Glutamatergic neuron (in vitro differentiated cells): ENCODE data around the gene LPCAT1. TPM values are rescaled to one million over a fixed set of nuclear protein-coding genes. Genes with fewer than 3 reads are reported as not detected.
"Not testable (repeated sequence)": the region's sequence is repeated elsewhere in the genome, so short reads cannot be mapped to it uniquely, and the experiment has no call there.

Source experiments
- DNase-seq: peaks from one replicate; pipeline ENCODE4 v3.0.0; 2022
- H3K27ac Mint-ChIP-seq: one replicate; pipeline ENCODE4 v1.8.0; 2020; ENCODE audit warnings: mild to moderate bottlenecking, mixed read lengths, inconsistent platforms; ENCODE audit not compliant: unreplicated experiment
- H3K27me3 Mint-ChIP-seq: one replicate; pipeline ENCODE4 v1.8.0; 2020; ENCODE audit warnings: mild to moderate bottlenecking, moderate library complexity, mixed read lengths, inconsistent platforms; ENCODE audit not compliant: unreplicated experiment
- H3K36me3 Mint-ChIP-seq: one replicate; pipeline ENCODE4 v1.8.0; 2020; ENCODE audit warnings: mild to moderate bottlenecking, mixed read lengths, inconsistent platforms; ENCODE audit not compliant: unreplicated experiment
- H3K4me1 Mint-ChIP-seq: one replicate; pipeline ENCODE4 v1.8.0; 2020; ENCODE audit warnings: mild to moderate bottlenecking, low read depth, mixed read lengths, inconsistent platforms; ENCODE audit not compliant: unreplicated experiment
- H3K4me3 Mint-ChIP-seq: one replicate; pipeline ENCODE4 v1.8.0; 2020; ENCODE audit warnings: mild to moderate bottlenecking, mixed read lengths, inconsistent platforms; ENCODE audit not compliant: unreplicated experiment
- H3K9me3 Mint-ChIP-seq: one replicate; pipeline ENCODE4 v1.8.0; 2020; ENCODE audit warnings: mild to moderate bottlenecking, moderate library complexity, mixed read lengths, inconsistent platforms; ENCODE audit not compliant: unreplicated experiment
- CTCF ChIP-seq: fragments of 200-600 bp; sonication (generic); IDR thresholded peaks from one replicate; pipeline ENCODE4 v1.5.0; 2021; ENCODE audit not compliant: partially characterized antibody, unreplicated experiment
- total RNA-seq: library from RNA; stranded (reverse); fragmentation: NEBNext Ultra II Directional; extraction: Animal tissue kit (Norgen Biotek cat#: 25700); gene quantifications from one replicate; pipeline ENCODE4 v1.2.1, GENCODE V29; 2021; ENCODE audit not compliant: unreplicated experiment

LPCAT1 gene
- total RNA-seq, 1 donor from 2014 or later: 113 TPM

GRCh38 chr5:1542781-1543180 lies 19.0 kb upstream of the LPCAT1 start:
- peaks cover 10% of the 10 kb centered on the region for H3K27me3 Mint-ChIP-seq
- H3K27ac Mint-ChIP-seq: no peak overlapping the region

GRCh38 chr5:1541702-1542400 lies 18.1 kb upstream of the LPCAT1 start:
- TF ChIP-seq CTCF: no peak
- peaks cover 10% of the 10 kb centered on the region for H3K27me3 Mint-ChIP-seq
- no peaks in the 10 kb centered on the region for H3K36me3 Mint-ChIP-seq
- H3K27ac Mint-ChIP-seq: no peak overlapping the region
- H3K9me3 Mint-ChIP-seq: peaks cover 17% of the 10 kb centered on the region
- DNase-seq: no peak
- H3K4me3 Mint-ChIP-seq: no peak overlapping the region
- no peaks in the 10 kb centered on the region for H3K4me1 Mint-ChIP-seq

More at GRCh38 chr5:1542781-1543180, 19.0 kb upstream of the LPCAT1 start:
- Mint-ChIP-seq H3K9me3 (peaks cover 17% of the 10 kb centered on the region), H3K4me1 (no peaks in the 10 kb centered on the region), H3K36me3 (no peaks in the 10 kb centered on the region), H3K4me3 (no peak overlapping the region)
- no peak for TF ChIP-seq CTCF
- no peak for DNase-seq

GRCh38 chr5:1540831-1541701 lies 17.3 kb upstream of the LPCAT1 start:
- H3K4me3 Mint-ChIP-seq: no peak overlapping the region
- DNase-seq: no peak
- H3K27ac Mint-ChIP-seq: no peak overlapping the region
- H3K4me1 Mint-ChIP-seq: no peaks in the 10 kb centered on the region
- TF ChIP-seq CTCF: no peak
- peaks cover 10% of the 10 kb centered on the region for H3K27me3 Mint-ChIP-seq
- H3K36me3 Mint-ChIP-seq: no peaks in the 10 kb centered on the region
- peaks cover 17% of the 10 kb centered on the region for H3K9me3 Mint-ChIP-seq

GRCh38 chr5:1540166-1540565 lies 16.4 kb upstream of the LPCAT1 start:
- no peak for TF ChIP-seq CTCF
- H3K27ac Mint-ChIP-seq: no peak overlapping the region
- H3K36me3 Mint-ChIP-seq: no peaks in the 10 kb centered on the region
- H3K27me3 Mint-ChIP-seq: peaks cover 5% of the 10 kb centered on the region
- H3K4me1 Mint-ChIP-seq: no peaks in the 10 kb centered on the region
- no peak for DNase-seq
- no peak overlapping the region for H3K4me3 Mint-ChIP-seq
- peaks cover 12% of the 10 kb centered on the region for H3K9me3 Mint-ChIP-seq

- H3K4me3 Mint-ChIP-seq, H3K9me3 Mint-ChIP-seq, H3K4me1 Mint-ChIP-seq, DNase-seq, H3K27ac Mint-ChIP-seq, H3K27me3 Mint-ChIP-seq, H3K36me3 Mint-ChIP-seq: not testable (repeated sequence)
Observed at GRCh38 chr5:1539393-1540161, 15.8 kb upstream of the LPCAT1 start.
